Measurements from ENCODE around the gene SSR4.

GRCh38 chrX:153771415-153772315 is 22.8 kb upstream of the SSR4 start:
- no peak for TF ChIP-seq ZBTB26 (CRISPR knock-in tag; IDR thresholded peaks at IDR 0.05; ENCODE audit: borderline replicate concordance)
- TF ChIP-seq RAD21 (CRISPR knock-in tag; IDR thresholded peaks at IDR 0.05): no peak
- no peak for TF ChIP-seq ZNF781 (CRISPR knock-in tag; IDR thresholded peaks at IDR 0.05; ENCODE audit: borderline replicate concordance, not compliant biosample characterization)
- TF ChIP-seq ARNT (IDR thresholded peaks at IDR 0.05): no peak
- TF ChIP-seq MLX (CRISPR knock-in tag; IDR thresholded peaks at IDR 0.05): no peak
